Measurements from ENCODE around the gene NOL12. TPM values are rescaled to one million over a fixed set of nuclear protein-coding genes. Genes with fewer than 3 reads are reported as not detected.

NOL12 gene
- total RNA-seq, 1 donor from 2014 or later: 28.2 TPM

DNA sequence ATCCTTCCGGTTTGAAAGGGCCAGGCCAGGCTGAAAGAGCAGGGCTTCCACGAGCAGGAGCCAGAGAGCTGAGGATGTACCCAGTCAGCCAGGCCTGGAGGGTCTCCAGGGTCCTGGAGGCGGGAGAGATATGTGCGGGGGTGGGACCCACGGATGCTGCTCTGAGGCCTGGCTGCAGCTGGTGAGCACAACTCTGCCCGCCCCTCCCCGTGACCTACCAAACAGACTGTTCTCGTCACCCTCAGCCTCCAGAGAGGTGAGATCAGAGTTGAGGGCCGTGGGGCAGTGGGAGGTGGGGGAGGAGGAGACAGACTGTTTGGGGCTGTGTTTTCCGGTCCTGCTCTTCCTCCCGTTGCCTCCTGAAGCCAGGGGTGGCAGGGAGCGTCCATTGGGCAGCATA is 52.9 kb downstream of the NOL12 start:
- Histone ChIP-seq H3K4me1 (peaks cover 44% of the 10 kb centered on the region), H3K36me3 (no peaks in the 10 kb centered on the region), H3K27ac (peak overlapping the region; percentile 81), H3K27me3 (no peaks in the 10 kb centered on the region), H3K9me3 (no peaks in the 10 kb centered on the region), H3K4me3 (no peak overlapping the region)
- no peak for DNase-seq (ENCODE audit: extremely low spot score in 2 of 2)
- no peak for TF ChIP-seq POLR2A (IDR thresholded peaks at IDR 0.05)
- peak in 1 of 2 donors; percentile 77 for TF ChIP-seq POLR2AphosphoS5 (IDR thresholded peaks at IDR 0.05; ENCODE audit: insufficient read depth in 1 of 2, low read depth in 1 of 2)
- TF ChIP-seq CTCF (IDR thresholded peaks at IDR 0.05): no peak
- intact Hi-C loops (cut with DNase I): no loop called here

DNA sequence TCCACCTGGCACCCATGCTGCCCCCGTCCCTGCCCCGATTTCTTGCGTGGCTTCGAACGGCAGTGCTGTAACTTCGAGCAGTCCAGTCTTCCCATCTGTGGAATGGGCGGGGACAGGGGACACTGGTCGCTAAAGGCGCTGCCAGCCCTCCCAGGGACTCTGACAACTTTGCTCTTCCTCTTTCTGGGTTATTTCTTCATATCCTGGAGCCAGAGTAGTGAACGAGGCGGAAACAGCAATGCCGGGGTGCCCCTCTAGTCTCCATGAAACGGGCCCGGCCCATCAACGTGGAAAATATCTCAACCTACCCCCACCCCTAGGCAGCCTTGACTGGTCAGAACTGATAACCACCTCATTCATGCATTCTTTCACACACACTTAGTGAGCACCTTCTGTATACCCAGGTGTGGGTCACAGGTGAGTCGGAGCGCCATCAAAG is 53.5 kb downstream of the NOL12 start:
- Histone ChIP-seq H3K9me3 (no peaks in the 10 kb centered on the region), H3K4me1 (peaks cover 44% of the 10 kb centered on the region), H3K36me3 (no peaks in the 10 kb centered on the region), H3K27ac (peak overlapping the region; percentile 81), H3K27me3 (no peaks in the 10 kb centered on the region), H3K4me3 (no peak overlapping the region)
- no peak for TF ChIP-seq POLR2AphosphoS5 (IDR thresholded peaks at IDR 0.05; ENCODE audit: insufficient read depth in 1 of 2, low read depth in 1 of 2)
- TF ChIP-seq CTCF (IDR thresholded peaks at IDR 0.05): no peak
- TF ChIP-seq POLR2A (IDR thresholded peaks at IDR 0.05): no peak
- no peak for DNase-seq (ENCODE audit: extremely low spot score in 2 of 2)
- intact Hi-C loops (cut with DNase I): no loop called here

GRCh38 chr22:37740455-37741311 is 54.5 kb downstream of the NOL12 start:
- intact Hi-C loops (cut with DNase I): no loop called here
- peaks cover 54% of the 10 kb centered on the region for H3K4me1 ChIP-seq

GRCh38 chr22:37741312-37741795 is 55.2 kb downstream of the NOL12 start:
- no peak for TF ChIP-seq CTCF (IDR thresholded peaks at IDR 0.05)
- TF ChIP-seq POLR2AphosphoS5 (IDR thresholded peaks at IDR 0.05; ENCODE audit: insufficient read depth in 1 of 2, low read depth in 1 of 2): peak; percentile 70 to 92
- Histone ChIP-seq H3K27me3 (no peaks in the 10 kb centered on the region), H3K36me3 (no peaks in the 10 kb centered on the region), H3K9me3 (no peaks in the 10 kb centered on the region), H3K4me3 (no peak overlapping the region), H3K4me1 (peaks cover 54% of the 10 kb centered on the region), H3K27ac (peak overlapping the region; percentile 81)
- intact Hi-C loops (cut with DNase I): no loop called here
- DNase-seq (ENCODE audit: extremely low spot score in 2 of 2): no peak

More at GRCh38 chr22:37740455-37741311, 54.5 kb downstream of the NOL12 start:
- Histone ChIP-seq H3K27me3 (no peaks in the 10 kb centered on the region), H3K4me3 (no peak overlapping the region), H3K36me3 (no peaks in the 10 kb centered on the region), H3K27ac (peak overlapping the region; percentile 81), H3K9me3 (no peaks in the 10 kb centered on the region)
- DNase-seq (ENCODE audit: extremely low spot score in 2 of 2): no peak
- TF ChIP-seq POLR2A (IDR thresholded peaks at IDR 0.05): no peak
- TF ChIP-seq POLR2AphosphoS5 (IDR thresholded peaks at IDR 0.05; ENCODE audit: insufficient read depth in 1 of 2, low read depth in 1 of 2): no peak
- no peak for TF ChIP-seq CTCF (IDR thresholded peaks at IDR 0.05)
